AML-193 (cell line): ENCODE data around the gene ARHGAP9.
"Not testable (repeated sequence)": the region's sequence is repeated elsewhere in the genome, so short reads cannot be mapped to it uniquely, and the experiment has no call there.

Experiments used
- DNase-seq, 2 experiments: peaks; one replicate each; lab custom pipeline; 2025; lab: John Stamatoyannopoulos, UW

ARHGAP9 gene

GRCh38 chr12:57479376-57480115, at the start of gene ARHGAP9:
TSS of gene ARHGAP9 (minus strand) at chr12:57479866. CDS start at chr12:57479406, 460 bp downstream.
- peak; percentile 22 to 43 for DNase-seq

- DNase-seq, result no peak
Measured at GRCh38 chr12:57528831-57529555, 49.3 kb upstream of the ARHGAP9 start.

GRCh38 chr12:57528176-57528575, 48.5 kb upstream of the ARHGAP9 start:
- DNase-seq, result no peak

GRCh38 chr12:57527184-57527583, 47.5 kb upstream of the ARHGAP9 start:
- no peak for DNase-seq

- no peak for DNase-seq
Measured at GRCh38 chr12:57526477-57527126, 46.9 kb upstream of the ARHGAP9 start.

GRCh38 chr12:57525615-57526383, 46.1 kb upstream of the ARHGAP9 start:
- no peak for DNase-seq

GRCh38 chr12:57524814-57525614, 45.3 kb upstream of the ARHGAP9 start:
- DNase-seq, result no peak

- no peak for DNase-seq
Measured at GRCh38 chr12:57523706-57524614, 44.3 kb upstream of the ARHGAP9 start.

- peak; percentile 57 to 66 for DNase-seq
Measured at GRCh38 chr12:57522887-57523705, 43.4 kb upstream of the ARHGAP9 start.

- DNase-seq, result peak; percentile 74 to 83
Measured at GRCh38 chr12:57522011-57522886, 42.6 kb upstream of the ARHGAP9 start, which contains the start of gene MBD6. TSS of gene MBD6 (plus strand) at chr12:57522824. CDS start at chr12:57524304, 1,480 bp downstream.

GRCh38 chr12:57521525-57522010, 41.9 kb upstream of the ARHGAP9 start:
- no peak for DNase-seq

GRCh38 chr12:57520053-57520818, 40.6 kb upstream of the ARHGAP9 start, which contains the start of gene DDIT3:
TSS of gene DDIT3 (minus strand) at chr12:57520514. CDS start at chr12:57517406, 3,108 bp downstream.
- DNase-seq, result peak; percentile 94 to 95

- DNase-seq, result no peak
Measured at GRCh38 chr12:57519796-57520052, 40.1 kb upstream of the ARHGAP9 start.

- DNase-seq, result no peak
Measured at GRCh38 chr12:57518920-57519795, 39.5 kb upstream of the ARHGAP9 start.

- DNase-seq, result no peak
Measured at GRCh38 chr12:57518176-57518919, 38.7 kb upstream of the ARHGAP9 start.

GRCh38 chr12:57517718-57518117, 38.1 kb upstream of the ARHGAP9 start:
- DNase-seq, result not testable (repeated sequence)
